Thymus (tissue), 14 donors: ENCODE results near the gene XPA. TPM values are rescaled to one million over a fixed set of nuclear protein-coding genes. Genes with fewer than 3 reads are reported as not detected.
"Not testable (repeated sequence)": the region's sequence is repeated elsewhere in the genome, so short reads cannot be mapped to it uniquely, and the experiment has no call there.

Source experiments
- DNase-seq, 9 donors: peaks; one replicate each; pipeline ENCODE4 v3.0.0-alpha.2; 2013; ENCODE audit warnings: low spot score in 9 of 9, low read depth in 6 of 9, missing footprints in 1 of 9
- H3K27ac ChIP-seq, 2 donors: one replicate each; pipeline ENCODE4 v1.5.1; 2013; ENCODE audit warnings: control low read depth in 1 of 2, low read depth in 1 of 2, low read length in 1 of 2, mild to moderate bottlenecking in 1 of 2, moderate library complexity in 1 of 2
- H3K27me3 ChIP-seq, 2 donors: one replicate each; pipeline ENCODE4 v1.5.1; 2013; ENCODE audit warnings: low read length in 1 of 2; ENCODE audit not compliant: control insufficient read depth in 2 of 2, insufficient read depth in 1 of 2
- H3K36me3 ChIP-seq, 2 donors: one replicate each; pipeline ENCODE4 v1.5.1; 2013; ENCODE audit warnings: low read length in 1 of 2, mild to moderate bottlenecking in 1 of 2, moderate library complexity in 1 of 2; ENCODE audit not compliant: control insufficient read depth in 2 of 2, insufficient read depth in 2 of 2
- H3K4me1 ChIP-seq, 2 donors: one replicate each; pipeline ENCODE4 v1.5.1; 2013; ENCODE audit warnings: low read length in 2 of 2; ENCODE audit not compliant: control insufficient read depth in 2 of 2, insufficient read depth in 2 of 2
- H3K4me3 ChIP-seq, 2 donors: one replicate each; pipeline ENCODE4 v1.5.1; 2013; ENCODE audit warnings: low read length in 2 of 2, control low read depth in 1 of 2, mild to moderate bottlenecking in 1 of 2
- H3K9me3 ChIP-seq, 2 donors: one replicate each; pipeline ENCODE4 v1.5.1; 2013; ENCODE audit warnings: low read length in 1 of 2, mild to moderate bottlenecking in 1 of 2; ENCODE audit not compliant: control insufficient read depth in 2 of 2, insufficient read depth in 1 of 2
- WGBS: extraction: QIAGEN DNeasy Blood & Tissue Kit; methylation state at CpG from one replicate; pipeline ENCODE4 v1.1.7; 2013; 5-methylcytosine and 5-hydroxymethylcytosine counted together
- long read RNA-seq, 10 donors: transcript quantifications; one replicate each; lab custom pipeline, GENCODE V29; 2026
- polyA plus RNA-seq: library from polyadenylated mRNA; stranded (reverse); fragments of 200-250 nt; gene quantifications from one replicate; pipeline ENCODE4 v1.2.3, GENCODE V29; 2013
- total RNA-seq: library from RNA; stranded (reverse); fragments of 120-200 nt; gene quantifications from one replicate; pipeline ENCODE4 v1.2.4, GENCODE V29; 2013
- donor health status: healthy.

XPA gene
- total RNA-seq (19.5 TPM), polyA plus RNA-seq (27.3 TPM)
- long read RNA-seq, donor 1, partial matches to known transcripts = 0 of 1 reads
- long read RNA-seq, donor 1, other reads (novel, unspliced or antisense) = 0 of 1 reads
- long read RNA-seq, donor 2 = 0 reads
- long read RNA-seq, donor 3, transcript XPA-201 (6 exons, 1,417 nt) = major isoform, 9 of 21 reads
- long read RNA-seq, donor 3, partial matches to known transcripts = 11 of 21 reads
- long read RNA-seq, donor 3, other reads (novel, unspliced or antisense) = 0 of 21 reads
- long read RNA-seq, donor 4, transcript XPA-201 (6 exons, 1,417 nt) = major isoform, 5 of 5 reads
- long read RNA-seq, donor 4, partial matches to known transcripts = 0 of 5 reads
- long read RNA-seq, donor 4, other reads (novel, unspliced or antisense) = 0 of 5 reads
- long read RNA-seq, donor 5, transcript XPA-201 (6 exons, 1,417 nt) = major isoform, 10 of 26 reads
- long read RNA-seq, donor 5, partial matches to known transcripts = 15 of 26 reads
- long read RNA-seq, donor 5, other reads (novel, unspliced or antisense) = 0 of 26 reads
- long read RNA-seq, donor 6, transcript XPA-201 (6 exons, 1,417 nt) = major isoform, 5 of 5 reads
- long read RNA-seq, donor 6, partial matches to known transcripts = 0 of 5 reads
- long read RNA-seq, donor 6, other reads (novel, unspliced or antisense) = 0 of 5 reads
- long read RNA-seq, donor 7, partial matches to known transcripts = 0 of 3 reads
- long read RNA-seq, donor 7, other reads (novel, unspliced or antisense) = 0 of 3 reads
- long read RNA-seq, donor 8, transcript XPA-201 (6 exons, 1,417 nt) = major isoform, 5 of 6 reads
- long read RNA-seq, donor 8, partial matches to known transcripts = 0 of 6 reads
- long read RNA-seq, donor 8, other reads (novel, unspliced or antisense) = 0 of 6 reads
- long read RNA-seq, donor 9, transcript XPA-201 (6 exons, 1,417 nt) = major isoform, 5 of 5 reads
- long read RNA-seq, donor 9, partial matches to known transcripts = 0 of 5 reads
- long read RNA-seq, donor 9, other reads (novel, unspliced or antisense) = 0 of 5 reads
- long read RNA-seq, donor 10, partial matches to known transcripts = 6 of 8 reads
- long read RNA-seq, donor 10, other reads (novel, unspliced or antisense) = 0 of 8 reads

DNA sequence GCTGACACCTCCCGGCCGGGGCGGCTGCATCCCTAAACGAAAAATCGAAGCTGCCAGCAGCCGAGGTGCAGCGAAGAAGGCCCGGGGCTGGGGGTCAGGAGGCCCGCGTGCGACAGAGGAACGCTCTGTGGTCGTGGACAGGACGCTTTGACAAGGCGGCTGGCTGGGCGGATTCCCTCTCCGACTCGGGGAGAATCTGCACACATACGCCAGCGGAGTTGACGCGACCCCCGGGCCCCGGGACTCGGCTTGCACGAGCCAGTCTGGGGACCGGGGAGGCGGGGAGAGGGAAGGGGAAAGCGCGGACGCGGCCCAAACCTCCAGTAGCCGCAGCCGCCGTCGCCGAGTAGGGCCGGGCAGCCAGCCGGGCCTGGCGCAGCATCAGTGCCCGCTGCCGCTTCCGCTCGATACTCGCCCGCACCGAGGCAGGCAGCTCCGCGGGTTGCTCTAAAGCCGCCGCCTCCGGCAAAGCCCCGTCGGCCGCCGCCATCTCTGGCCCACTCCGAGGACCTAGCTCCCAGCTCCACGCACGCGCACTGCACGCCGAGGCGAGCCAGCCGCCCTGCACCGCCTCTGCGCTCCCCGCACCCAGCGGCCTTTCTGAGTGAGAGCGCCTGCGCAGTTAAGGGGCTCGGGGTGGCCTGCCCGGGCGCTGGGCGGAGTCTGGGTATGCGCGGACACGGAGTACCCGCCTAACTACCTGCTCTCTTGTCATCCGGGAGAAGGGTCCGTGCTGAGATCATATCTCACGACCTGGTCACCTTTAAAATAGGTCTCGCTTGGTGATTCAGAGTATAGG is at the start of gene XPA:
XPA (minus strand) TSS at position 538 of the 799 bp plus-strand sequence; CDS start at position 490, 48 bp downstream.
- no peaks in the 10 kb centered on the region for H3K36me3 ChIP-seq
- peak within 1 kb of the TSS; percentile 67 to 94 for H3K27ac ChIP-seq
- H3K27me3 ChIP-seq = peaks cover 0 to 5% of the 10 kb centered on the region in 2 donors
- H3K9me3 ChIP-seq = no peaks in the 10 kb centered on the region
- under 1% methylated on average over 82 of the region's 82 CpGs for WGBS
- peak; percentile 77 to 96 (median 87) for DNase-seq
- peak within 1 kb of the TSS; percentile 68 to 80 for H3K4me3 ChIP-seq
- H3K4me1 ChIP-seq = peaks cover 4 to 11% of the 10 kb centered on the region in 2 donors

DNA sequence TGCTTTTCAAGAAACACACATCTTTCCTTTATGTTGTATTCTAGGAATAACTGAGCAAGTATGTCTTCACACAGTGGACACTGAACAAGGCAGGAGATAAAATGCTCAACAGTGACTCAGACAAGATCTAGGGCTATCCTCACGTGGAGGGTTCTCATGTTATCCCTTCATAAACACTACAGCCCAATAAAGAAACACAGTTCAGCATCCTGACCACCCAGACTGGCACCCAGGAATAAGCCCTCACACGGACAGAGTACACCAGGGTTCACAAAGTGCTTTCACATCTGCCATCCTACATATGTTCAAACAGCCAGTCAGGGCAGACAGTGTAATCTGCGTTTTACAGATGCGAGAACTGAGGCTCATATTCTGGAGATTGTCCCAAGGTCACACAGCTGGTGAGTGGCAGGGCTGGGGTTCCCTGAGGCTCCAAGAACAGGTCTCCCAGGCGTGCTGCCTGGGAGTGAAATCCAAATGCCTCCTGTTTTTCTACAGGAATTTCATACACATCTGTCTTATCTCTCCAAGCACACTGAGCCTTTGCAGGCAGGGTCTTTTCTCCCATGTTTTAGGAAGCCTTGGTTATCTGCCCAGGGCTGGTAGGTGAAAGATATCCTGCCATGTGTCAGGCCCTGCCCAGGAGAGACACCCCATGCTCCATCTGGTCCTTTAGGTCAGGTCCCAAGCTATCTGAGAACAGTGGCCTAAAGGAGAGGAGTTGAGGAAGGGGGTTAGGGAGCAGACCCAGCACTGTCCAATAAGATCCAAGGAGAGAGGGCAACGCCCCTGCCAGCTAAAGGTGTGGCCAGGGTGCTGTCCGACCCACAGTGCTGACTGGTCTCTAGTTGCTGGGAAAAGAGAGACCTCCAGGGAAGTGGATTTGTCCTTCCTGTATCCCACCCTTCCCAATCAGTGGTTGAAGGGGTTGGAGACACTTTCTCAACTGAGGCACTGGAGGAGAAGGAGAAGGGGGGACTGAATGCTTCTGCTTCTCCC is 47.9 kb upstream of the XPA start:
- Histone ChIP-seq H3K9me3 (peaks cover 0 to 15% of the 10 kb centered on the region in 2 donors), H3K4me3 (no peak overlapping the region), H3K27ac (no peak overlapping the region), H3K36me3 (no peaks in the 10 kb centered on the region), H3K4me1 (peaks cover 0 to 7% of the 10 kb centered on the region in 2 donors), H3K27me3 (peaks cover 7 to 49% of the 10 kb centered on the region in 2 donors)
- DNase-seq = no peak
- 64% methylated on average over 7 of the region's 7 CpGs for WGBS

DNA sequence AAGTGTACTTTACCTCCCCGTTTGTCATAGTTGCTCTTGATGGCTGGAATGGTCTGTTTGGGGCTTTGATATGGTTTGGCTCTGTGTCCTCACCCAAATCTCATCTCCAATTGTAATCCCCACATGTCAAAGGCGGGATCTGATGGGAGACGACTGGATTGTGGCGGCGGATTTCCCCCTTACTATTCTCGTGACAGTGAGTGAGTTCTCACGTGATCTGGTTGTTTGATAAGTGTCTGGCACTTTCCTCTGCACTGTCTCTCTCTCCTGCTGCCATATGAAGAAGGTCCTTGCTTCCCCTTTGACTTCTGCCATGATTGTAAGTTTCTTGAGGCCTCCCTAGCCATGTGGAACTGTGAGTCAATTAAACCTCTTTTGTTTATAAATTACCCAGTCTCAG is 46.9 kb upstream of the XPA start:
- Histone ChIP-seq H3K27me3 (peaks cover 7 to 57% of the 10 kb centered on the region in 2 donors), H3K9me3 (peaks cover 0 to 15% of the 10 kb centered on the region in 2 donors)
- WGBS = 66% methylated on average over 7 of the region's 7 CpGs
- H3K27ac ChIP-seq, H3K4me1 ChIP-seq, DNase-seq, H3K36me3 ChIP-seq, H3K4me3 ChIP-seq: not testable (repeated sequence)

DNA sequence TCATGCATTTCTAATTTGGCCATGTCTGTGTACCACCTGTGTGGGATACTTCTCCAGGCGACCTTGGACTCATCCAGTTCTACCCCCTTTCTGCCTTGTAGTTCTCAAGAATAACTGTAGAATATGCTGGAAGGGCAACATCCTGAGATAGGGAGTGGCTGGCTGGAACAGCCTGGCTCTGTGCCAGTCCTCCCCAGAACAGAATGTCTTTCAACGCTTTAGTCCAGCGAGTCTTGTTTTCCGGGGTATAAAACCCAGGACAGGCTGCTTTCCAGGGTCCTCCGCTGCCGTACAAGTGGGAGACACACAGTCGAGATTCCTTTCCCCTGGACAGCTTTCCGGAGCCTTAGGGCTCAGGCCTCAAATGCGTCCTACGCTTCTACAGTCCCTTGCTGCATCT is 45.4 kb upstream of the XPA start:
- H3K4me1 ChIP-seq = peaks cover 0 to 7% of the 10 kb centered on the region in 2 donors
- no peaks in the 10 kb centered on the region for H3K36me3 ChIP-seq

DNA sequence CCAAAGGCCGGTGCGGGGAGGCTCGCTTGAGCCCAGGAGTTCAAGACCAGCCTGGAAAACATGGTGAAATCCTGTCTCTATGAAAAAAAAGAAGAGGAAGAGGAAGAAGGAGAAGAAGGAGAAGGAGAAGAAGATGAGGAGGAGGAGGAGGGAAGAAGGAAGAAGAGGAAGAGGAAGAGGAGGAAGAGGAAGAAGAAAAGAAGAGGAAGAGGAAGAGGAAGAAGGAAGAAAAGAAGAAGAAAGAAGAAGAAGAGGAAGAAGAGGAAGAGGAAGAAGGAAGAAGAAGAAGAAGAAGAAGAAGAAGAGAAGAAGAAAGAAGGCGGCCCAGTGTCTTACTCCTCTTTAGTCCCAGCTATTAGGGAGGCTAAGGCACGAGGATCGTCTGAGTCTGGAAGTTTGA is 44.8 kb upstream of the XPA start:
- DNase-seq = no peak
- WGBS = 91% methylated on average over 6 of the region's 6 CpGs
- no peak overlapping the region for H3K4me3 ChIP-seq
- peaks cover 0 to 15% of the 10 kb centered on the region in 2 donors for H3K9me3 ChIP-seq
- peaks cover 0 to 7% of the 10 kb centered on the region in 2 donors for H3K4me1 ChIP-seq
- H3K27me3 ChIP-seq = peaks cover 7 to 59% of the 10 kb centered on the region in 2 donors
- H3K36me3 ChIP-seq = no peaks in the 10 kb centered on the region
- no peak overlapping the region for H3K27ac ChIP-seq

More for the DNA sequence above, 45.4 kb upstream of the XPA start:
- DNase-seq = no peak
- Histone ChIP-seq H3K27me3 (peaks cover 7 to 61% of the 10 kb centered on the region in 2 donors), H3K27ac (no peak overlapping the region), H3K4me3 (no peak overlapping the region), H3K9me3 (peaks cover 0 to 15% of the 10 kb centered on the region in 2 donors)
- WGBS = 97% methylated on average over 10 of the region's 10 CpGs

DNA sequence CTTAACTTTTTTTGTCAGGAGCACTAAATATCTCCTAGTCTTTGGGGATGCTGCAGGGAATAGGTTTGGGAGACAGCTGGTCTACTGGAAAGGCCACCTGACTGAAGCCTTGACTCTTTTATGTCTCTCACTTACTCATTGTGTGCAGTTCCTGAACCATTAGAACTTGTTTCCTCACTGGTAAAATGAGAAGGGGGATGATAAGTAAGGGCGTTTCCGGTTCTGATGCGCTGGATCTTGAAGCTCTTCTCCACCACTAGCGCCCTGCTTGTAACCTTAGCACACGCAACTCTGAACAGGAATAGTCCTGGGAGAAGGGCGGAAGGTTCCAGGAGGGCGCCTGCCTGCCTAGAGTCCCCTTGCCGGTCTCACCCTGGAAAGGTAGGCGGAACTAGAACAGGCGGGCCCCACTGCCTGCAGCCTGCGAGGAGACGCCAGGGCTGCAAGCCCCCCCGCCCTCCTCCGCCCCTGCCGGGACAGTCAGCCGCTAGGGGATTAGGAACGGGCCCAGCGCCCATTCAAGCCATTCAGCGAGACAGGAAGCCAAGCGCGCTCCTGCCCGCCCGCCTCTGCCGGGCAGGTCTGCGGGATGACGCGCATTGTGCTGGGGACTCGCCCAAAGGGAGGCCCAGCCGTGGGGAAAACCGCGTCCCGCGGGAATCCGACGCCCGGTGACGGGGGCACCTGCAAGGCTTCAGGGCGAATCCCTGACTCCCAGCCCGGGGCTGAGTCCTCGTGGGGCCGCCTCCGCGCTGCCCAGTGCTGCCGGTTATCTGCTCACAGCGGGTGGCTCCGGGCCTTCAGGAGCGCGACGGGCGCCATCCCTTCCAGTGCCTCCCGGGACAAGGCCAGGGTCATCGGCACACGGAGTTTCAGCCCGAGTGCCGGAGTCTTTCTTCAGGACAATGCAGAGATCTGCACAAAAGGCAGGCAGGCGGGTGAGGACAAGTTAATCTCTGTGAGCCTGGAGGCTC is 44.0 kb upstream of the XPA start:
- peaks cover 0 to 7% of the 10 kb centered on the region in 2 donors for H3K4me1 ChIP-seq
- H3K27ac ChIP-seq = peak overlapping the region in 1 of 2 donors; percentile 62
- H3K9me3 ChIP-seq = peaks cover 0 to 15% of the 10 kb centered on the region in 2 donors
- DNase-seq = peak in 4 of 9 donors; percentile 3 to 30 (median 9)
- H3K36me3 ChIP-seq = no peaks in the 10 kb centered on the region
- peak overlapping the region in 1 of 2 donors; percentile 8 for H3K4me3 ChIP-seq
- WGBS = 7% methylated on average over 56 of the region's 56 CpGs
- H3K27me3 ChIP-seq = peaks cover 7 to 59% of the 10 kb centered on the region in 2 donors

DNA sequence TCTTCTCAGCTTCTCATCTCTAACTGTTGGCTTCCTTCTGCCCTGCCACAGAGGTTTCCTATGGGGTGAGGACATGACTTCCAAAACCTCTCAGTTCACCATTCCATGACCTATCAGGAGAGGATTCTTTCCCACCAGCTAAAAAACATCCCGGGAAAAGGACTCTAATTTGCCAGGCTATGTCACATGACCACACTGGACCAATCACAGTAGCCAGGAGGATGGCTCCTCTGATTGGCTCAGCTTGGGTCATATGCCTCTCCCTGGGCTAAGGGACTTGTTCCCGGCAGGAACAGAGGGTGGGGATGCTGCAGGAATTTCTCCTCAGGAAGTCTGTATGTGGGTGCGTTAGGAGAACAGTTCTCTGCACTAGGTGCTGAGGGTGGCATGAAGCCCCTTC is 40.3 kb upstream of the XPA start:
- Histone ChIP-seq H3K36me3 (no peaks in the 10 kb centered on the region), H3K4me3 (no peak overlapping the region), H3K9me3 (peaks cover 0 to 12% of the 10 kb centered on the region in 2 donors), H3K4me1 (peaks cover 0 to 7% of the 10 kb centered on the region in 2 donors), H3K27me3 (peaks cover 2 to 40% of the 10 kb centered on the region in 2 donors), H3K27ac (no peak overlapping the region)
- 67% methylated on average over 3 of the region's 3 CpGs for WGBS
- no peak for DNase-seq
